Fibroblast of lung (primary cell): Measurements from ENCODE around the gene APOBEC3B.
"Not testable (repeated sequence)": the region's sequence is repeated elsewhere in the genome, so short reads cannot be mapped to it uniquely, and the experiment has no call there.

Experiments used
- CTCF ChIP-seq, 2 donors: IDR thresholded peaks in 1 of 2; conservative IDR thresholded peaks in 1 of 2; 1 replicate in 1 of 2; 2 replicates in 1 of 2; pipeline ENCODE4 v1.5.1; 2011 to 2012; ENCODE audit warnings: low read length in 2 of 2, control low read depth in 1 of 2, inconsistent platforms in 1 of 2, low read depth in 1 of 2, mild to moderate bottlenecking in 1 of 2
- EZH2 ChIP-seq: IDR thresholded peaks from 2 replicates; pipeline ENCODE4 v1.5.1; 2012; ENCODE audit warnings: low read length, control low read depth, mild to moderate bottlenecking; ENCODE audit errors: missing control alignments

GRCh38 chr22:39014723-39015121 is 32.6 kb downstream of the APOBEC3B start:
- not testable (repeated sequence) for TF ChIP-seq EZH2; CTCF (conservative IDR thresholded peaks at IDR 0.05 in 1 of 2, IDR thresholded peaks at IDR 0.05 in 1 of 2; ENCODE audit: low read depth in 1 of 2, low read length in 2 of 2)
